GM18526 (cell line): Measurements from ENCODE around the gene ACTN1.

Source experiments
- POLR2A ChIP-seq: IDR thresholded peaks from 3 replicates; pipeline ENCODE4 v1.6.1; 2011; ENCODE audit not compliant: insufficient read length; ENCODE audit errors: extremely low read depth

ACTN1 gene

GRCh38 chr14:68890173-68890931, 88.8 kb downstream of the ACTN1 start:
- no peak for TF ChIP-seq POLR2A

- TF ChIP-seq POLR2A: no peak
These were observed 90.2 kb downstream of the ACTN1 start for GRCh38 chr14:68888883-68889282.

- TF ChIP-seq POLR2A: no peak
These were observed 90.9 kb downstream of the ACTN1 start for GRCh38 chr14:68888025-68888850.

DNA sequence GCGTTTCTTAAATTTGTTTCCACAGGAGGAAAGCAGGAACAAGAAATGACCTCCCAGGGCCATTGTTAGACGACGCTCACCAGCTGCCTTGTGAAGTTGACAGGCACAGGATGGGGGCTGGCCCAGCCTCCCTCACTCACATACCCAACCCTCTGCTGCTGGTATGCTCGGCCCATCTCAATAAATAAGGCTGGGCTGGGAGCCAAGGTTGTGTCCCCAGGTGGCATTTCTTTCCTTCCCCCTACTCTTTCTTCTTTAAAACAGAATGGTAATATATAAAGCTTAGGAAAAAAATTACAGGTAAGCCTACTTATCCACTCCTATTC, 93.0 kb downstream of the ACTN1 start:
- TF ChIP-seq POLR2A: no peak

- TF ChIP-seq POLR2A: no peak
These were observed 93.6 kb downstream of the ACTN1 start for GRCh38 chr14:68885226-68886108.

DNA sequence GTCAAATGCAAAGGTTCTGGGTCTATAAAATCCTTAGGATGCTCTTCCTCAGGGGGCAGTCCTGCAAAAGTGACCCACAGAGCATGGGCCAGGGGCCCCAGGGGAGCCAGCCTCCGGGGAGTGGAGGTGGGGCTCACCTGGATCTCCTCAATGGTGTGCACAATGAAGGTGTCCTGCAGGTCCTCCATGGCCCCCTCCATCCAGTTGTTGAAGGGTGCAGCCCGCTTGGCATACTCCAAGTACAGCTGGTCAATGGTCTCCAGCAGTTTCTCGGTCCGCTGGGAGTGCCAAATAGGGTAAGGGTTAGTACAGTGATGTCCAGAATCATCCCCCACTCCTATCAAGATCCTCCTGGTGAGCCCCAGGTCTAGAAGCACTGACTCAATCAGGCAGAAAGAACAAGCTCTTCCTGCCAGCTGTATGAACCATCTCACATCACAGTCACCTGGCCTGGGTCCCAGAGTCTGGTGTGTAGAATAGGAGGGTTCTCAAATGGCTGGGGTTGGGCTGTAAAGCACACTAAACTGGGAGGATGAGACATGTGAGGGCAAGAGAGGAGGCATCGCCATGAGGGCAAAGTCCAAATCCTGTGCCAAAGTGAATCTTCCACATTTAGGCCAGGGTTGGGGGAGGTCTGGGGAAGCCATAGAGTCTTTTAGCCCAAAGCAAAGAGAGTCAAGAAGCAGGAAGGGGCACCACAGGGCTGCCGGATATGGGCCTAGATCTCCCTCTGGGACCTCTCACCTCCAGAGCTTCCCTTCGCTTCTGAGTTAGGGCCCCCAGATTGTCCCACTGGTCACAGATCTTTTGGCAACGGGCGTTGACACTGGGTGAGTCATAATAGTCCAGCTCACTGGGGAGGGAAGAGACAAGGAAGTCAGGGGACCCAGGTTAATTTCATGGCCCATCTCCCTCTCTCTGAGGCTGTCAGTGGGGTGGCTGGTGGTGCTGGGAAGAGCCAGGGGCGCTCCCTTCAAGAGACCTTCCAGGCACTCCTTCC, 94.8 kb downstream of the ACTN1 start:
- TF ChIP-seq POLR2A: no peak

- no peak for TF ChIP-seq POLR2A
These were observed 96.9 kb downstream of the ACTN1 start for GRCh38 chr14:68882235-68882634.

DNA sequence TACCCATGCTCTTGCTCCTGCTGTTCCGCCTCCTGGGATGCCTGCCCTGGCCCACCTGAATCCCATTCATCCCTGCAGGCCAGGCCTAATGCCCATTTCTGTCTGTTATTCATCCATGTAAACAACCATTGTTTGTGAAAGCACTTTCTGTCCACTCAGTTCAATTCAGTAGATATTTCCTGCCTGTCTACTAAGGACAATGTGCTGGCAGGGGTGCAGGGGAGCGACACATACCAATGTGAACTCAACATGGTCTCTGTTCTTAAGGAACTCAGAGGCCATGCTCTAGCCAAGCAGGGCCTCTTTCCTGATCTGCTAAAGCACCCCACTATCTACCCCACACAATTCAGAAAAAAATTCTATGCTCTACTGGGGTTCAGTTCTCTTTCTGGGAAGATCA, 97.7 kb downstream of the ACTN1 start:
- TF ChIP-seq POLR2A: no peak

GRCh38 chr14:68880581-68881105, 98.5 kb downstream of the ACTN1 start:
- no peak for TF ChIP-seq POLR2A

DNA sequence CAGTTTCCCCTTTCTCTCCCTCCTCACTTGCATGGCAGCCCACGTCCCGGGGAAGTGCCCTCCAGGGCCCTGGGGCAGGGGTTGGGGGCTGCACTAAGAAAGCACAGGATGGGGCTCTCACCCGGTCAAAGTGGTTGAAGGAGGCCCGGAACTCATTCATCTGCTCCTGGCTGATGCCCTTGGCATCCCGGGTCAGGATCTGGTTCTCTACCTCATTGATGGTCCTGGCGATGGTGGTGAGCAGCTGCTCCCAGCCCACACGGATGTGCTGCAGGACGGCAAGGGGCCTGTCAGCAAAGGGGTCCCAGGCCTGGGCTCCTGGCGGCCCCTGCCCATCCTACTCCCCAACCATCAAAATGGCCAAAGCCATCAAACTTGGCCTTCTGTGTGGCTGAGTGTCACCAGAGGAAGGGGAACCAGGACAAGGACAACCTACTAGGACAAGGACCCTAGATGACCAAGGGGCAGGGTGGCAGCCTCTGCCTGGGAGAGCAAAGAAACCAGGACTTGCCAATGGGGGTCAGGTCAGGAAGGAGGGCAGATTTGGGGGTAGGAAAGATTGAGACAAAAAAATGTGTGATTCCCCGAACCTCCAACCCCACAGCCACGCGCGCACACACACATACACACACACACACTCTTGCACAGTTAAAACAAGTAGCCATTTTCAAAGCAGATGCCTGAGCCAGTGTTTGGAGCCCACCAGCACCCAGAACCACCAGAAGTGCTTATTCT, 99.1 kb downstream of the ACTN1 start:
- TF ChIP-seq POLR2A: no peak

- no peak for TF ChIP-seq POLR2A
These were observed 99.8 kb downstream of the ACTN1 start for GRCh38 chr14:68879321-68879781.

DNA sequence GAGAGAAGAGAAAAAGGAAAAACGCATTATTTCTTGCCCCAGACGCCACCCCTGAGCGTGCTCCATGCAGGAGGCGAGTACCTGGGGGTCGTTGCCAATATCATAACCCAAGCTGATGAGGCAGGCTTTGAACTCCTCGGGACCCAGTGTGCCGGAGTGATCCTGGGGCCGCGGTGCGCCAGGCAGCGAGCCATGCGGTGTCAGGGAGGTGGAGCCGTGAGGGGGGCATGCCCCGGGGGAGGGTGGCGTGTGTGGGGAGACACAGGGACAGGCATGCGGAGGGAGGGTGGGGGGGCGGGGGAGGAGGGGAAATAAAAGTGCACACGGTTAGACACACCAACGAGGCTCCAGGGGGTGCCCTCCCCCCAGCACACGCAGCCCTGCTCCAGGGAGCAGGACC, 100.2 kb downstream of the ACTN1 start:
- TF ChIP-seq POLR2A: no peak

DNA sequence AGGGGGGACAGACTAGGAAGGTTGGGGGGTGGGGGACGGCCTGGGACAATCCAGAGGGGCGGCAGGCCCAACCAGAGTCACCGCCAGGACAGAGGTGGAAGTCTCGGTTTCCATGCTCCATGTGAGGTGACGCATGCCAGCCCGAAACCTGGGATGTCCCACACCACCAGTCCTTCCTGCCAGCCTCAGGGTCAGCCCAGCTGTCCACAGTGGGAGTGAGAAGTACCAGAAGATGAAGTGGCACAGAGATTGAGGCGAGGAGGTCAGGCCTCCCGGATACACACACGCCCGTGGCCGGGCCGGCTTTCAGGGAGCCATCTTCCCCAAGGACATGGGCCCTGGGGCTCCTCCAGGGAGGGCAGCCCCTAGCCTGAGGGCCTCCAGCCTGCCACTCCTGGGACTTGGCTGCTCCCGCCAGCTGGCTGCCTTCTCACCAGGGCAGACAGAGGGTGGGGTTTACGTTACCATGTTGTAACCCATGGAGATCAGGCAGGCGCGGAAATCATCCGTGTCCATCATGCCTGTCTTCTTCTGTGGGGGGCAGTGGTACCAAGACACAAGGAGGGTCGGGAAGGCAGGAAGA, 101.0 kb downstream of the ACTN1 start:
- no peak for TF ChIP-seq POLR2A
